ENCODE measurements around the gene DNAJB8.

The DNAJB8 gene

DNA sequence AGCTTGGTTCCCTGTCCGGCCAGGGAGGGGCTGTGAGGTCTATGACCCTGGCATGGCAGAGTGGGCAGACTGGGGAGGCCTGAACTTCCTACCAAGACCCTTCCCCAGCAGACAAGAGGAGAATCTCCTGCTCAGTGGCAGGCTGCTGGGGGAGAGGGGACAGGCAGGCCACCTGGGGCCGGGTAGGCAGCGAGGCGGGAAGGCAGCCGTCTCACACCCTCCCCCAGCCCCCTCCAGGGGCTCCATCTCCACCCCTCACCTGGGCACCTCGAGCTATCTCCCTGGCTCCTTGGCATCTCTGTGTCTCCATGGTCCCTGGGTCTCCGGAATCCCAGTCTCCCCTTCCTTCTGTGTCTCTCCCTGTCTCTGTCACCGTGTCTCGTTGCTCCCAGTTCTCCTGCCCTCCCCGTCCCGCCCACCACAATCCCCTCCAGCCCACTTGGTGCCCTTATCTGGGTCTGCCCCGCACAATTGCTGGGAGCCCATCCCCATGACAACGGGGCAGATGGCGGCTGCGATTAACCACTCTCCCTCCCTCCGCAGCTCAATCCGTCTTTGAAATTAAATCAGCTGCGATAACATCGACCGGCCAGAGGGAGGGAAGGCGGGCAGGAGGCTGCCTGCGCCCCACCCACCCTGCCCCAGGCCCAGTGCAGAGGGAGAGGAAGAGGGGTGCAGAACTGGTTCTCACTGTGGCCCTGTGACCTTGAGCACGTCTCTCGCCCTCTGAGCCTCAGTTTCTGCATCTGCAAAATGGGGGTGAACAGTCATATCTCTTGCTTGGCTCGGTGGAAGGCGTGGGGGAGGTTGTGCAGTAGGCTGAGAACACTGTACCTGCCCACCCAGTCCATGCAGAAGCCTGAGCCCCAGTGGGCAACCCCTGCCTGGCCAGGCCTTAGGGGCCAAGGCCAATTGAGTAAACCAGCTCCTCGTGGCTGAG, 9.6 kb downstream of the DNAJB8 start:
- Histone ChIP-seq H3K9me3 (ENCODE audit: severe bottlenecking) (no peaks in the 10 kb centered on the region), H3K27me3 (ENCODE audit: insufficient read depth, low read depth, severe bottlenecking) (no peaks in the 10 kb centered on the region), H3K27ac (no peak overlapping the region), H3K4me3 (ENCODE audit: low read depth, low read length) (no peak overlapping the region), H3K36me3 (no peaks in the 10 kb centered on the region)
- no peak for TF ChIP-seq CTCF (IDR thresholded peaks at IDR 0.05; ENCODE audit: low read depth, low read length)
- peak; percentile 80 for DNase-seq

- H3K4me3 ChIP-seq (ENCODE audit: low read depth, low read length) = no peak overlapping the region
- no peak for TF ChIP-seq CTCF (IDR thresholded peaks at IDR 0.05; ENCODE audit: low read depth, low read length)
- no peak for DNase-seq
- no peaks in the 10 kb centered on the region for H3K27me3 ChIP-seq (ENCODE audit: insufficient read depth, low read depth, severe bottlenecking)
- no peaks in the 10 kb centered on the region for H3K9me3 ChIP-seq (ENCODE audit: severe bottlenecking)
- H3K27ac ChIP-seq = no peak overlapping the region
- H3K36me3 ChIP-seq = no peaks in the 10 kb centered on the region
Measured at GRCh38 chr3:128455786-128456748, 10.6 kb downstream of the DNAJB8 start.

DNA sequence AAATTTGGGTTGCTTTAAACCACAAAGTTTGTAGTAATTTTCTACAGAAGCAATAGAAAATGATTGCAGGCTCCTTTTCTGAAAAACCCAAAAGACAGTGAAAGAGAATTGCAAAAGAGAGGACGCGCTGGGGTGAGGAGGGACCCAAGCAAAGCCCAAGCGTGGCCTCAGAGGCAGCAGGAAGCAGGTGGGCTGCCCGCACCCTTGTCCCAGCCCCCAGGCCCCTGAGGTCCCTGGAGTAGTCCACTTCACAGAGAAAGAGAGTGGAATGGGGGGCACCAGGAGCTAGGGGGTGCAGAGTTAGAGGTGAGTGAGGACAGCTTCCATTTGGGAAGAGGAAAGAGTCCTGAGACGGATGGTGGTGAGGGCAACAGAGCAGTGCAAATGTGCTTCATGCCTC, 11.6 kb downstream of the DNAJB8 start:
- Histone ChIP-seq H3K27me3 (ENCODE audit: insufficient read depth, low read depth, severe bottlenecking) (no peaks in the 10 kb centered on the region), H3K4me3 (ENCODE audit: low read depth, low read length) (no peak overlapping the region), H3K36me3 (no peaks in the 10 kb centered on the region), H3K9me3 (ENCODE audit: severe bottlenecking) (no peaks in the 10 kb centered on the region), H3K27ac (no peak overlapping the region)
- DNase-seq = no peak
- TF ChIP-seq CTCF (IDR thresholded peaks at IDR 0.05; ENCODE audit: low read depth, low read length) = no peak

DNA sequence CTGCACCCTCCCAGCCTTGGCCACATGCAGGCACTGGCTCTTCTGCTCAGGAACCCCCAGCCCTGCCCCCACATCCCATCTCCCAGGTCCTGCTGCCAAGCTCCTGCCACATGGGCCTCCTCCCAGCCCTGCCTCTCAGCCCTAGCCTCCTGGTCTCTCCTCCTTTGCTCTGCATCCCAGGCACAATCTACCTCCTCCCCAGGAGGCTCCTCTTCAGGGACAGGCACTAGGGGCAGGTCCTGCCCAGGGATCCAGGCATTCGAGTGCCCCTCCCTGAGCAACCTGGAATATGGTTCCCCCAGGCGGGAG, 12.4 kb downstream of the DNAJB8 start:
- H3K9me3 ChIP-seq (ENCODE audit: severe bottlenecking) = no peaks in the 10 kb centered on the region
- TF ChIP-seq CTCF (IDR thresholded peaks at IDR 0.05; ENCODE audit: low read depth, low read length) = no peak
- no peaks in the 10 kb centered on the region for H3K27me3 ChIP-seq (ENCODE audit: insufficient read depth, low read depth, severe bottlenecking)
- no peak overlapping the region for H3K4me3 ChIP-seq (ENCODE audit: low read depth, low read length)
- H3K27ac ChIP-seq = no peak overlapping the region
- DNase-seq = no peak
- H3K36me3 ChIP-seq = no peaks in the 10 kb centered on the region

GRCh38 chr3:128453501-128454309, 13.0 kb downstream of the DNAJB8 start:
- Histone ChIP-seq H3K9me3 (ENCODE audit: severe bottlenecking) (no peaks in the 10 kb centered on the region), H3K36me3 (no peaks in the 10 kb centered on the region), H3K27ac (no peak overlapping the region), H3K27me3 (ENCODE audit: insufficient read depth, low read depth, severe bottlenecking) (no peaks in the 10 kb centered on the region), H3K4me3 (ENCODE audit: low read depth, low read length) (no peak overlapping the region)
- DNase-seq = no peak
- no peak for TF ChIP-seq CTCF (IDR thresholded peaks at IDR 0.05; ENCODE audit: low read depth, low read length)
